ENCODE data around the gene KIF1A. TPM values are rescaled to one million over a fixed set of nuclear protein-coding genes. Genes with fewer than 3 reads are reported as not detected.

Gene KIF1A
- total and polyA plus RNA-seq, 2 of the 8 experiments (the other 6 are each of a cell fraction or from before 2014, with no cell fraction given): 61.3 to 281 TPM

DNA sequence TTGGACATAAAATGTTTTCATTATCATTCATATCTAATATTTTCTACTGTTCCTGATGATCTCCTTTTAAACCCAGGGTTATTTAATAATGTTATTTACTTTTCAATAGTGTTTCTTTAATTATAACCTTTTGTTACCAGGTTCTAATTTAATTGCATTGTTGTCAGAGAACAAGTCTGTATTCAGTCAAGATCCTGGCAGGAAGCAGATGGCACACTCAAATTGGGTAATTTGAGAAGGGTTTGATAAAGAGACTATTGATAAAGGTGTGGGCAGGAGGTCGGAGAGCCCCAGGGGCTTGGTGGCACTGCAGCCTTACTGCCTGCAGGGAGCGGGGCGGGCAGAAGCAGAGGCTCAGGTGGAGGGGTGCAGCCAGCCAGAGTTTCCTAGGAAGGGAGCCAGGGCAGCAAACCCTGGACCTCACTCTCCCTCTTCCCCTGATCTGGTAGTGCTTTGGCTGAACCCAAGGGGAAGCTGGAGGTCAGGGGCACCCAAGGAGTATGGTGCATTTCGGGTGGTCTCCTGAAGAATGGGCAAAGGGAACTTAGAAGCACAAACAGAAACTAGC, 2.3 kb upstream of the KIF1A start:
- Histone ChIP-seq H3K14ac (ENCODE audit: insufficient read length) (no peak overlapping the region), H3K79me1 (ENCODE audit: low read depth, low read length) (no peaks in the 10 kb centered on the region), H3K79me2 (ENCODE audit: control insufficient read depth in 1 of 2, insufficient read depth in 2 of 2, low read length in 2 of 2) (peaks cover 11 to 14% of the 10 kb centered on the region in 2 experiments), H2AK5ac (ENCODE audit: low read depth, low read length) (no peak overlapping the region), H4K20me1 (replicated peaks in 1 of 2; ENCODE audit: control insufficient read depth in 1 of 2, insufficient read depth in 2 of 2, low read length in 2 of 2) (peaks cover under 1 to 5% of the 10 kb centered on the region in 2 experiments), H3K27me3 (replicated peaks in 1 of 4; ENCODE audit: control insufficient read depth in 3 of 4, extremely low read depth in 1 of 4, insufficient read depth in 3 of 4, low read length in 3 of 4) (peaks cover 0 to 4% (median 0%) of the 10 kb centered on the region in 4 experiments; a peak in 2 of 7 replicates), H3K4me1 (replicated peaks in 1 of 4; ENCODE audit: control insufficient read depth in 3 of 4, insufficient read depth in 4 of 4, low read length in 3 of 4) (peaks cover 0 to 14% (median 10%) of the 10 kb centered on the region in 4 experiments; a peak in 6 of 7 replicates), H2BK15ac (ENCODE audit: low read length) (no peak overlapping the region), H2BK120ac (replicated peaks; ENCODE audit: low read depth, low read length) (no peak overlapping the region), H3K4ac (replicated peaks; ENCODE audit: insufficient read length, low read depth, low read length) (no peak overlapping the region), H3K23ac (ENCODE audit: insufficient read length) (no peak overlapping the region), H4K91ac (replicated peaks; ENCODE audit: insufficient read length, low read length) (no peak overlapping the region), H2AFZ (ENCODE audit: low read length) (no peak overlapping the region), H3K9ac (replicated peaks in 1 of 4; ENCODE audit: extremely low read depth in 1 of 4, low read depth in 3 of 4, low read length in 3 of 4) (no peak overlapping the region), H2BK5ac (ENCODE audit: low read depth, low read length) (no peak overlapping the region), H2BK12ac (ENCODE audit: low read depth, low read length) (peak overlapping the region; percentile 19; the same call in 1 of the 2 replicates), H3K36me3 (ENCODE audit: control insufficient read depth in 2 of 4, insufficient read depth in 4 of 4, low read length in 3 of 4) (no peaks in the 10 kb centered on the region), H3K4me2 (ENCODE audit: insufficient read depth in 1 of 2, low read depth in 2 of 2, low read length in 2 of 2) (no peak overlapping the region; a peak in 1 of 4 replicates), H3K18ac (ENCODE audit: extremely low read depth, low read length) (no peak overlapping the region), H3K27ac (ENCODE audit: low read depth, low read length) (no peak overlapping the region), H3K56ac (replicated peaks; ENCODE audit: insufficient read length, low read depth, low read length) (no peak overlapping the region), H3K4me3 (ENCODE audit: extremely low read depth in 1 of 4, insufficient read depth in 2 of 4, low read depth in 3 of 4, low read length in 4 of 4) (no peak overlapping the region), H3K9me3 (ENCODE audit: insufficient read depth in 2 of 2, low read depth in 1 of 2, low read length in 1 of 2) (no peaks in the 10 kb centered on the region), H2BK20ac (ENCODE audit: low read length) (no peak overlapping the region), H3K23me2 (ENCODE audit: low read depth, low read length) (peaks cover 9% of the 10 kb centered on the region; the same call in 1 of the 2 replicates), H4K5ac (ENCODE audit: insufficient read length, low read depth, low read length) (no peak overlapping the region), H4K8ac (ENCODE audit: extremely low read depth, insufficient read depth, low read length) (no peak overlapping the region; the same call in 1 of the 2 replicates)
- TF ChIP-seq RNF2 (IDR thresholded peaks at IDR 0.05; ENCODE audit: borderline replicate concordance, low read depth, low read length, missing control alignments, poor library complexity, severe bottlenecking) (no peak), TAF1 (IDR thresholded peaks at IDR 0.05; ENCODE audit: low read depth, low read length) (no peak), RXRA (IDR thresholded peaks at IDR 0.05; ENCODE audit: insufficient read depth, low read depth, low read length) (no peak), SRF (IDR thresholded peaks at IDR 0.05; ENCODE audit: low read depth, low read length) (no peak)
- ChIA-PET POLR2A (ENCODE audit: partially characterized antibody) (interaction anchor here (1.0 to 3.4 kb wide), 8 partner anchors 9 to 75 kb away, joined by 3 to 26 read pairs (median 6); no protein-coding TSS in a partner anchor), CTCF (ENCODE audit: partially characterized antibody) (interaction anchor here (0.8 to 2.9 kb wide), 9 partner anchors 12 to 24 kb away, joined by 3 to 12 read pairs (median 4); no protein-coding TSS in a partner anchor)
- DNase-seq (ENCODE audit: low read depth in 1 of 2, low spot score in 2 of 2) (no peak), FAIRE-seq (no peak)
- 74% methylated on average over 4 of the region's 4 CpGs; no CpG with 5 or more reads in 1 of the 2 experiments for WGBS, 2 experiments (ENCODE audit: extremely low coverage in 1 of 2, insufficient coverage in 1 of 2, insufficient read length in 1 of 2, insufficient replicate concordance in 2 of 2, low coverage in 1 of 2, low lambda C conversion rate in 2 of 2, missing lambda C conversion rate in 1 of 2)
